HG03469 (cell line): ENCODE data around the gene CASS4.
"Not testable (repeated sequence)": the region's sequence is repeated elsewhere in the genome, so short reads cannot be mapped to it uniquely, and the experiment has no call there.

Experiments used
- ATAC-seq: cut with Tn5 transposase; IDR thresholded peaks from one replicate; pipeline ENCODE4 v1.9.1; 2021; ENCODE audit warnings: mild to moderate bottlenecking, moderate library complexity, moderate number of reproducible peaks; ENCODE audit not compliant: unreplicated experiment

CASS4 gene

GRCh38 chr20:56392132-56392880, 19.8 kb upstream of the CASS4 start, which contains the start of the genes AURKA and CSTF1:
AURKA (minus strand) TSS chr20:56392215; CDS start chr20:56388197, 4,018 bp downstream.
CSTF1 (plus strand) TSS chr20:56392645; CDS start chr20:56395553, 2,908 bp downstream.
- ATAC-seq, result peak; percentile 91

DNA sequence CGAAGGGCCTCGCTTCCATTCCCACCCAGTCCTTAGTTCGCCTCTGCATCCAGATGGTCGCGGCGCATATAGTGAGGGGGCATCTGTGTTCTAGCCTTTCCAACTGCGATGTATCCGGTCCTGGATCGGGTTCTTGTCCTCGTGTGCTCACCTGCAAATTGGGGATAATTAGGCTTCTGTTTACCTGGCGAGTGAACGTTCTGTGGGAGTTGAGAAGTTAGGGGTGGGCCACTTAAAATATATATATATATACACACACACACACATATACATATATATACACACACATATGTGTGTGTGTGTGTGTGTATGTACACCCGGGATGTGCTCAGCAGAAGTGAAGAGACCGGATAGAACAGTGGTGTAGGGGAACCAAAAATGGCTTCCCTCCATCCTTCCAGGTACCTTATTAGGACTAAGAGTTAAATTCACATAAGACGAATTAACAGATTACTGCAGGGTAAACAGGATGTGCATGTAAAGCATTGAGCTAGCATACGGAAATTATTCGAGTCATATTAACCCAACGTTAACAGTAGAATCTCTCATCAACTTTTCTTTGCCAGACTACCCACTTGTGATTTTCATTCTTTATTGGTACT, 19.1 kb upstream of the CASS4 start:
- ATAC-seq, result no peak

DNA sequence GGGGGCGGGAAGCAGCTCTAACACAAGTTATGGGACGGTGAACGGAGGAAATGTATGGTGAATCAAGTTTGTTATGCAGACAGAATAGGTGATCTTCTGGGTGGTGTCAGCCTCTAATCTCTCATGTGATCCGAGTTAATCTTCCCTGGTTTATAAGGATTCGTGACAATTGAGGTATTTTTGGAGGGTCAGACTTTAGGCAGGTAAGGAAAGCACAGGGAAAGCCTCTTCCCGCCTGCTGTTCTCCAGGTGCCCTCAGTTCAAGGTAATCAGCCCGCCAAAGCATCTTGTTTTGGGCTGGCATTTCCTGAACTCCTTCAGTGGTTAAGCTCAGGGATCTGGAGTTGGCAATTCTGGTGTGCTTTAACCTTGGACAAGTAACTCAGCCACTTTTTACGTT, 18.4 kb upstream of the CASS4 start:
- no peak for ATAC-seq

GRCh38 chr20:56395166-56395565, 16.9 kb upstream of the CASS4 start:
- ATAC-seq, result no peak

- peak; percentile 69 for ATAC-seq
Observed at GRCh38 chr20:56400001-56400640, 11.9 kb upstream of the CASS4 start.

- no peak for ATAC-seq
Observed at GRCh38 chr20:56403465-56403864, 8.6 kb upstream of the CASS4 start.

DNA sequence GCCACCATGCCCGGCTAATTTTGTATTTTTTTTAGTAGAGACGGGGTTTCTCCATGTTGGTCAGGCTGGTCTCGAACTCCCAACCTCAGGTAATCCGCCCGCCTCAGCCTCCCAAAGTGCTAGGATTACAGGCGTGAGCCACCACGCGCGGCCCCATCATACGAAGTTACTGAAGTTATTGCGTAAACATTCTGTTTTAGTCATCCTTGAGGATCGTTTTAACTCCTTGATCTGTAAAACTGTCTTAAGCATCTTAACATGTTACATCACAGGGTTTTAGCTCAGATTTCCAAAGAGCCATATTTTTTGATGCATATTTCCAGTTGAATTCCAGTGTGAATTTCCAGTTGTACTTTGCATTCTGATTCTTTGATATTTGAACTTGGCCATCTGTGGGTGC, 6.7 kb upstream of the CASS4 start:
- not testable (repeated sequence) for ATAC-seq

GRCh38 chr20:56406910-56407309, 5.2 kb upstream of the CASS4 start:
- ATAC-seq, result no peak

DNA sequence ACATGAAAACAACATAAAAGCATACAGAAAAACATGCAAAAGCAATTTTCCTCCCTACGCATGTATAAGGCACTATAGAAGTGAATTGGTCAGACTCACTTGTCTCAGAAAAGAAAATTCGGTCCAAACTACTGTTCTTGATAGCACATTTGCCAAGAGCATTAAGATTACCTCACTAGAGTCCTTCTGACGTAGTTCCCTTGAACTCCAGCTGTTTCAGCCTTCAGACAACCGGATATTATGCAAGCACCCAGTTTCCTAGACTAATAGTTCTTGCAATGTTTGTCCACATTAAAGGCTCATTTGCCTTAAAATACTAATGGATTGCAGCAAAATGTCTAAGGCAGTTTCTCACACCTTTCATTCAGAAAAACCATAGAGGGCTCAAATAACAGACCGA, 2.5 kb upstream of the CASS4 start:
- no peak for ATAC-seq

- ATAC-seq, result no peak
Observed at GRCh38 chr20:56409956-56410355, 2.1 kb upstream of the CASS4 start.

DNA sequence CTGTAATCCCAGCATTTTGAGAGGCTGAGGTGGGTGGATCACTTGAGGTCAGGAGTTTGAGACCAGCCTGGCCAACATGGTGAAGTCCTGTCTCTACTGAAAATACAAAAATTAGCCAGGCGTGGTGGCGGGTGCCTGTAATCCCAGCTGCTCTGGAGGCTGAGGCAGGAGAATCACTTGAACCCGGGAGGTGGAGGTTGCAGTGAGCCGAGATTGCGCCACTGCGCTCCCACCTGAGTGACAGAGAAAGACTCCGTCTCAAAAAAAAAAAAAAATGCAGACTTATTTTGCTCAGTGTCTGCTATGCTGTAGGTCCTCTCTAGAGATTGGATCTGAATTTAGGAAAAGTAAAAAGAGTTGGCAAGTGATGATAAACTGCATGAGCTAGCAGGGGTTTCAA, 773 bp upstream of the CASS4 start:
- not testable (repeated sequence) for ATAC-seq

GRCh38 chr20:56412473-56412790, 372 bp downstream of the CASS4 start:
- no peak for ATAC-seq

GRCh38 chr20:56412949-56413348, 889 bp downstream of the CASS4 start:
- no peak for ATAC-seq

GRCh38 chr20:56414842-56415765, 3.0 kb downstream of the CASS4 start:
- no peak for ATAC-seq

DNA sequence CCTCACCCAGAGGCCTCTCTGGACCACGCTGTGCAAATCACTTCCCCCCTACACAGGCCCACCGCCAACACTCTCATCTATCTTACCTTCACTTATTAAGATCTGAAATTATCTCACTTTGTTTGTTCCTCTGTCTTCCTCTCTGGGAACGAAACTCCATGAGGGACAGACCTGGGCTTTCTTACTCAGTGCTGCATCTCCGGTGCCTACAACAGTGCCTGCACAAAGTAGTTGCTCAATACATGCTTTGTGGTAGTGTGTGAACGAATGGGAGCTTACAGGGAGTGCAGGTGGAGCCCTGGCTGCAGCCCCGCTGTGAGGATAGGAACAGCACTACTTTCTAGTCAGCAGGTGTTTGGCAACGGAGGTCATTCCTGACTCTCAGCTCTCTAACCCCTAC, 5.3 kb downstream of the CASS4 start:
- no peak for ATAC-seq

- ATAC-seq, result no peak
Observed at GRCh38 chr20:56417911-56418310, 5.9 kb downstream of the CASS4 start.

GRCh38 chr20:56418385-56418861, 6.4 kb downstream of the CASS4 start:
- no peak for ATAC-seq

- no peak for ATAC-seq
Observed at GRCh38 chr20:56420028-56420427, 8.0 kb downstream of the CASS4 start.

DNA sequence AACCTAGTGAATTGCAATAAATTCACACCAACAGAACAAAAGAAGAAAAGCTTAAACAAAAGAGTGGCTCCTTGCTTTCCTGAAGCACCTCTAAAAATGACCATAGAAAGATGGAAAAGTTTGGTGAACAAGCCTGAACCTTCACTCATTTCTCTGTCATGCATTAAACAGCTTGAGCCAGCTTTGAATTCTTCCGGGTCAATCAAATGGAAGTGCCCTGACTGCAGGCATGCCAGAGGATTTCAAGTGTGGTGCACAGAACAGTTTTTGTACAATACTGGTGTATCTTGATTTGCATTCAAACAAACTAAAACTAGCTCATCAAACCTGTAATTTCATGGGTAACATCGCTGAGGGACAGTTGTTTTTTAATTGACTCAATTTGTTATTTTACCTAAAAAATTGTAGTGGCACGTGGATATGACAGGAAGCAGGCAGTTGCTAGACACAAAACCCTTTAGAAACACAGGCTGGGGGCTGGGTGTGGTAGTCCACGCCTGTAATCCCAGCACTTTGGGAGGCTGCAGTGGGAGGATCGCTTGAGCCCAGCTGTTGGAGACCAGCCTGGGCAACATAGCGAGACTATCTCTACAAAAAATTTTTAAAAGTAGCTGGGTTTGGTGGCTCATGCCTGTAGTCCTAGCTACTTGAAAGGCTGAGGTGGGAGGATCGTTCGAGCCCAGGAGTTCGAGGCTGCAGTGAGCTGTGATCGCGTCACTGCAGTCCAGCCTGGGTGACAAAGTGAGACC, 9.1 kb downstream of the CASS4 start:
- ATAC-seq, result no peak
